GM21390 (cell line): Measurements from ENCODE around the gene NEDD9.

Source experiments
- ATAC-seq: cut with Tn5 transposase; IDR thresholded peaks from one replicate; pipeline ENCODE4 v1.9.1; 2021; ENCODE audit not compliant: unreplicated experiment

The NEDD9 gene

GRCh38 chr6:11236076-11236750, 3.7 kb upstream of the NEDD9 start:
- ATAC-seq: no peak

- no peak for ATAC-seq
Measured at GRCh38 chr6:11235062-11235461, 2.6 kb upstream of the NEDD9 start.

GRCh38 chr6:11233673-11234573, 1.5 kb upstream of the NEDD9 start:
- no peak for ATAC-seq

GRCh38 chr6:11232770-11233626, 530 bp upstream of the NEDD9 start:
- ATAC-seq: peak; percentile 28

- ATAC-seq: no peak
Measured at GRCh38 chr6:11231564-11232192, 790 bp downstream of the NEDD9 start.

GRCh38 chr6:11231108-11231463, 1.4 kb downstream of the NEDD9 start:
- ATAC-seq: no peak

GRCh38 chr6:11230158-11231107, 2.0 kb downstream of the NEDD9 start:
- ATAC-seq: no peak

- ATAC-seq: no peak
Measured at GRCh38 chr6:11229655-11230046, 2.8 kb downstream of the NEDD9 start.

- ATAC-seq: no peak
Measured at GRCh38 chr6:11228935-11229654, 3.4 kb downstream of the NEDD9 start.

GRCh38 chr6:11227698-11228097, 4.8 kb downstream of the NEDD9 start:
- no peak for ATAC-seq

- ATAC-seq: no peak
Measured at GRCh38 chr6:11226005-11226404, 6.5 kb downstream of the NEDD9 start.

- no peak for ATAC-seq
Measured at GRCh38 chr6:11224966-11225463, 7.5 kb downstream of the NEDD9 start.

GRCh38 chr6:11224252-11224965, 8.1 kb downstream of the NEDD9 start:
- ATAC-seq: peak; percentile 62

GRCh38 chr6:11223286-11223864, 9.1 kb downstream of the NEDD9 start:
- ATAC-seq: no peak

GRCh38 chr6:11222385-11223277, 9.8 kb downstream of the NEDD9 start:
- no peak for ATAC-seq

GRCh38 chr6:11221623-11222384, 10.7 kb downstream of the NEDD9 start:
- no peak for ATAC-seq
